Transverse colon (tissue), 4 donors: Measurements from ENCODE around the gene ALKBH8. TPM values are rescaled to one million over a fixed set of nuclear protein-coding genes. Genes with fewer than 3 reads are reported as not detected.
"Not testable (repeated sequence)": the region's sequence is repeated elsewhere in the genome, so short reads cannot be mapped to it uniquely, and the experiment has no call there.

Experiments
- DNase-seq: peaks from one replicate; pipeline ENCODE4 v3.0.0-alpha.2; 2019
- H3K27ac ChIP-seq, 4 donors: fragments of 200-600 bp; sonication (generic); 2 replicates each; pipeline ENCODE4 v1.5.1; 2016 to 2018; ENCODE audit warnings: inconsistent platforms in 4 of 4
- H3K27me3 ChIP-seq: fragments of 200-600 bp; sonication (generic); 2 replicates; pipeline ENCODE4 v1.5.1; 2017; ENCODE audit warnings: inconsistent platforms
- H3K36me3 ChIP-seq, 4 donors: fragments of 200-600 bp; sonication (generic); 2 replicates each; pipeline ENCODE4 v1.5.1; 2017 to 2019; ENCODE audit warnings: inconsistent platforms in 4 of 4
- H3K4me1 ChIP-seq, 4 donors: fragments of 200-600 bp; sonication (generic); 2 replicates each; pipeline ENCODE4 v1.5.1; 2017 to 2020; ENCODE audit warnings: inconsistent platforms in 4 of 4
- H3K4me3 ChIP-seq, 4 donors: fragments of 200-600 bp; sonication (generic); 1 replicate in 1 of 4; 2 replicates in 3 of 4; pipeline versions ENCODE4 v1.5.1 to v1.6.1; 2017 to 2019; ENCODE audit warnings: inconsistent platforms in 4 of 4
- H3K9me3 ChIP-seq, 2 donors: fragments of 200-600 bp; sonication (generic); 2 replicates each; pipeline ENCODE4 v1.5.1; 2017 to 2019; ENCODE audit warnings: inconsistent platforms in 2 of 2
- EP300 ChIP-seq: sonication (generic); formaldehyde crosslinking; IDR thresholded peaks from one replicate; pipeline ENCODE4 v1.6.1; 2017; ENCODE audit warnings: antibody characterized with exemption, low read depth
- POLR2A ChIP-seq: fragments of 450-650 bp; IDR thresholded peaks from one replicate; pipeline ENCODE4 v1.6.1; 2016; ENCODE audit warnings: antibody characterized with exemption, mild to moderate bottlenecking, moderate library complexity
- POLR2AphosphoS5 ChIP-seq, 3 donors: sonication (generic); formaldehyde crosslinking; IDR thresholded peaks; one replicate each; pipeline ENCODE4 v1.6.1; 2016; ENCODE audit warnings: antibody characterized with exemption in 3 of 3
- WGBS, 2 donors: methylation state at CpG; one replicate each; pipeline ENCODE4 v1.1.5; 2018; ENCODE audit warnings: low coverage in 1 of 2; 5-methylcytosine and 5-hydroxymethylcytosine counted together
- in situ Hi-C, 4 donors: fragments of 200-750 bp; cut with MboI; loops; one replicate each; pipeline versions ENCODE4 v1.15.0 to v1.15.1; 2017; ENCODE audit warnings: low sequenced_read_pairs in 3 of 4, low pct_ligation_motif_present in 1 of 4, low pct_unique_long_range_greater_than_20kb in 1 of 4
- intact Hi-C: fragments of 100-400 bp; cut with DNase I; formaldehyde crosslinking; loops from one replicate; pipeline ENCODE4 v1.15.1; 2023; ENCODE audit warnings: low total_unique reads
- total RNA-seq, 4 donors: library from RNA; depleted of rRNA; stranded (reverse); fragments of >200 nt; gene quantifications; one replicate each; pipeline ENCODE4 v1.1.0, GENCODE V29; 2016
- TF ChIP-seq, protein P1 (sequence below), 5 experiments: fragments of 200-600 bp in 3 of 5; fragments of 450-650 bp in 2 of 5; sonication (generic) in 3 of 5; IDR thresholded peaks; 1 replicate in 2 of 5; 2 replicates in 3 of 5; pipeline ENCODE4 v1.5.1; 2016 to 2017; ENCODE audit warnings: antibody characterized with exemption in 5 of 5, inconsistent platforms in 3 of 5, mild to moderate bottlenecking in 2 of 5, moderate library complexity in 1 of 5

Gene ALKBH8
- total RNA-seq, 4 donors from 2014 or later: 0.60 to 5.6 (median 3.9) TPM

DNA sequence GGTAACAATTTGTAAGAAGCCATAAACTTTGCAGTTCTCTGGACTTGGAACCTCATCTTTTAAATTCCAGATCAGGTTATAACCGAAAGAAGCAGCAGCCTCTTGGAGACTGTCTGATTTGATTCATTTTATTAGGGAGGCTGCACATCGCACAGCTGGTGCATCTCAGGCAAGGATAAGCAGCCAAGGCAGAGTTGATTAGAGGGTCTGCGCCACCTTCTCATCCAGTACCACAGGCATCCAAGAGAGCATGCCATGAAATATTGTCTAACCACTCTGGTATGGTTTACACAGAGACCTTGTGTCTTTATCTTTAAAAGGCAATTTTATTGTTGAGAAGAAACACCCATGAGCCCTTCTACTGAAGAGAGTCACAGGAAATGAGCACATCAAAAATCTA lies 91.7 kb downstream of the ALKBH8 start:
- peaks cover 8% of the 10 kb centered on the region for H3K27me3 ChIP-seq
- no peaks in the 10 kb centered on the region for H3K9me3 ChIP-seq
- DNase-seq: no peak
- intact Hi-C loops (no loop called here), in situ Hi-C loops (no loop called here)
- TF ChIP-seq POLR2AphosphoS5 (IDR thresholded peaks at IDR 0.05): no peak
- no peak for TF ChIP-seq POLR2A
- TF ChIP-seq, protein P1, sequence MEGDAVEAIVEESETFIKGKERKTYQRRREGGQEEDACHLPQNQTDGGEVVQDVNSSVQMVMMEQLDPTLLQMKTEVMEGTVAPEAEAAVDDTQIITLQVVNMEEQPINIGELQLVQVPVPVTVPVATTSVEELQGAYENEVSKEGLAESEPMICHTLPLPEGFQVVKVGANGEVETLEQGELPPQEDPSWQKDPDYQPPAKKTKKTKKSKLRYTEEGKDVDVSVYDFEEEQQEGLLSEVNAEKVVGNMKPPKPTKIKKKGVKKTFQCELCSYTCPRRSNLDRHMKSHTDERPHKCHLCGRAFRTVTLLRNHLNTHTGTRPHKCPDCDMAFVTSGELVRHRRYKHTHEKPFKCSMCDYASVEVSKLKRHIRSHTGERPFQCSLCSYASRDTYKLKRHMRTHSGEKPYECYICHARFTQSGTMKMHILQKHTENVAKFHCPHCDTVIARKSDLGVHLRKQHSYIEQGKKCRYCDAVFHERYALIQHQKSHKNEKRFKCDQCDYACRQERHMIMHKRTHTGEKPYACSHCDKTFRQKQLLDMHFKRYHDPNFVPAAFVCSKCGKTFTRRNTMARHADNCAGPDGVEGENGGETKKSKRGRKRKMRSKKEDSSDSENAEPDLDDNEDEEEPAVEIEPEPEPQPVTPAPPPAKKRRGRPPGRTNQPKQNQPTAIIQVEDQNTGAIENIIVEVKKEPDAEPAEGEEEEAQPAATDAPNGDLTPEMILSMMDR (IDR thresholded peaks at IDR 0.05): no peak
- no peak for TF ChIP-seq EP300
- no peak overlapping the region for H3K4me3 ChIP-seq
- no peaks in the 10 kb centered on the region for H3K36me3 ChIP-seq
- H3K27ac ChIP-seq: no peak overlapping the region
- 71 to 86% methylated on average over 1 to 3 of the region's 3 CpGs for WGBS, 2 donors
- H3K4me1 ChIP-seq: peaks cover 0 to 6% (median 5%) of the 10 kb centered on the region in 4 donors

DNA sequence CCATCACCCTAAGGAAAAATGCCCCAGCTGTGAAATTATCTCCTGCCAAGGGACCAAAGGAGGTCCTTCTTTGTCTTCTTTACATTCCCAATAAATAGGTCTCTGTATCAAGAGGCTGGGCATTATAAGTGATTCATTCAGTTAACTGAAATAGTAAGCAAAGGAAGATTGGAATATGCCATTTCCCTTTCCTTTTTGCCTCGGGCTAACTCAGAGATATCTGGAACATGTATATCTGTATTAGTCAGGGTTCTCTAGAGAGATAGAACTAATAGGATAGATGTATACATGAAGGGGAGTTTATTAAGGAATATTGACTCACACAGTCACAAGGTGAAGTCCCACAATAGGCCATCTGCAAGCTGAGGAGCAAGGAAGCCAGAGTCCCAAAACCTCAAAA lies 92.6 kb downstream of the ALKBH8 start:
- Histone ChIP-seq H3K27ac (no peak overlapping the region), H3K4me1 (no peaks in the 10 kb centered on the region), H3K36me3 (no peaks in the 10 kb centered on the region), H3K27me3 (peaks cover 8% of the 10 kb centered on the region), H3K9me3 (no peaks in the 10 kb centered on the region), H3K4me3 (no peak overlapping the region)
- 66 to 91% methylated on average over 1 of the region's 1 CpG for WGBS, 2 donors
- in situ Hi-C loops (no loop called here), intact Hi-C loops (no loop called here)
- no peak for DNase-seq
- TF ChIP-seq POLR2A (no peak), POLR2AphosphoS5 (IDR thresholded peaks at IDR 0.05) (no peak), EP300 (no peak)
- TF ChIP-seq, protein P1 (IDR thresholded peaks at IDR 0.05): no peak

DNA sequence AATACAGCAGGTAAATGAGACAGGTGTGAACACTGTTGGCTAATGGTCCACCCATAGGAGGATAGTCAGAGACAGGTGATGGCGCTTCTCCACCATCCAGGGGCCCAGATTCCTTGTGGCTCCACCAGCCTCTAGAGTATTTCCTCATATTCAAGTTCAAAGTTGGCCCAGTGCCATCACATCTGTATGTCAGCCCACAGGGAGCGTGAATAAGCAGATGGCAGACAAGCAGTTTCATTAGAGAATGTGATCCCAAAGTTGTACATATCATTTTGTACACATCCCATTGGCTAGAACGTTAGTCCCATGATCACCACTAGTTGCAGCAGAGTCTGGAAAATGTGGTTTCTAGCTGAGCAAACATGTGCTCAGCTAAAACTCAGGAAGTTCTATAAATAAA lies 96.9 kb downstream of the ALKBH8 start:
- TF ChIP-seq POLR2AphosphoS5 (IDR thresholded peaks at IDR 0.05) (no peak), EP300 (no peak), POLR2A (no peak)
- TF ChIP-seq, protein P1 (IDR thresholded peaks at IDR 0.05): no peak
- no peak for DNase-seq
- Histone ChIP-seq H3K4me3 (no peak overlapping the region), H3K27me3 (peaks cover 4% of the 10 kb centered on the region), H3K36me3 (no peaks in the 10 kb centered on the region), H3K9me3 (peaks cover 0 to 1% of the 10 kb centered on the region in 2 donors), H3K4me1 (no peaks in the 10 kb centered on the region), H3K27ac (no peak overlapping the region)
- intact Hi-C loops: no loop called here
- WGBS, 2 donors: 33 to 59% methylated on average over 1 to 3 of the region's 3 CpGs
- in situ Hi-C loops: no loop called here

DNA sequence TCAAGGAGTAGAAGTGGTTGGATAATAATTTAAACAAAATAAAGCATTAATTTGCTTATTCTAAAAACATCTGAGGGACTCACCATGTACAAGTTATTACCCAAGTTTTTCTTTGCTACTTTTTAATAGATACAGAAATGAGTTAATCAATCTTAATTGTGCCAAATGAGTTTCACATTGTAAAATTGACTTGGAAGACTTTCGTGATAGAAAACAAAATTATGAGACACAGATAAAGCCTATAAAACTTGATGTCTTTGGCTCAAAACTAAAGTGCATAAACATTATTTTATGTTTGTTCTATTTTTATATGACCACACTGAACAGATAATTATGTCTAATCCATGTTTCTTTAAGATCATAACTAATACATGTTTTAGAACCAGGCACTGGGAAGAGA lies 97.8 kb downstream of the ALKBH8 start:
- no peak overlapping the region for H3K27ac ChIP-seq
- H3K4me3 ChIP-seq: no peak overlapping the region
- peaks cover 4% of the 10 kb centered on the region for H3K27me3 ChIP-seq
- in situ Hi-C loops (no loop called here), intact Hi-C loops (no loop called here)
- no peaks in the 10 kb centered on the region for H3K36me3 ChIP-seq
- no peak for DNase-seq
- H3K9me3 ChIP-seq: peaks cover 0 to 2% of the 10 kb centered on the region in 2 donors
- 26 to 43% methylated on average over 1 of the region's 1 CpG for WGBS, 2 donors
- H3K4me1 ChIP-seq: no peaks in the 10 kb centered on the region
- TF ChIP-seq, protein P1 (IDR thresholded peaks at IDR 0.05): no peak
- TF ChIP-seq POLR2A (no peak), POLR2AphosphoS5 (IDR thresholded peaks at IDR 0.05) (no peak), EP300 (no peak)

DNA sequence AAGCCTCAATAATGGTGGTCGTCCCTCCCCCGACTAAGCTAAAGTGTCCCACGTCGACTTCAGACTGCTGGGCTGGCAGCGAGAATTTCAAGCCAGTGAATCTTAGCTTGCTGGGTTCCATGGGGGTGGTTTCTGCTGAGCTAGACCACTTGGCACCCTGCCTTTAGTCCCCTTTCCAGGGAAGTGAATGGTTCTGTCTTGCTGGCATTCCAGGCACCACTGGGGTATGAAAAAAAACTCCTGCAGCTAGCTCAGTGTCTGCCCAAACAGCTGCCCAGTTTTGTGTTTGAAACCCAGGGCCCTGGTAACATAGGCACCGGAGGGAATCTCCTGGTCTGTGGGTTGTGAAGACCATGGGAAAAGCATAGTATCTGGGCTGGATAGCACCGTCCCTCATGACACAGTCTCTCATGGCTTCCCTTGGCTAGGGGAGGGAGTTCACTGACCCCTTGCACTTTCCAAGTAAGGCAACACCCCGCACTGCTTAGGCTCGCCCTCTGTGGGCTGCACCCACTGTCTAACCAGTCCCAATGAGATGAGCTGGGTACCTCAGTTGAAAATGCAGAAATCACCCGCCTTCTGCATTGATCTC lies 99.2 kb downstream of the ALKBH8 start:
- H3K36me3 ChIP-seq, DNase-seq, intact Hi-C loops, H3K27ac ChIP-seq, H3K4me3 ChIP-seq, H3K27me3 ChIP-seq, in situ Hi-C loops, H3K9me3 ChIP-seq, H3K4me1 ChIP-seq: not testable (repeated sequence)
- WGBS, 2 donors: 69 to 88% methylated on average over 3 to 9 of the region's 10 CpGs
